K562 (cell line): ENCODE results near the gene PSAP. TPM values are rescaled to one million over a fixed set of nuclear protein-coding genes. Genes with fewer than 3 reads are reported as not detected.
A peak's percentile ranks its signal among the peaks of the same experiment; 100 is the strongest.

ENCODE experiments used
- ATAC-seq: fragments of 200-7000 bp; cut with Tn5 transposase; 3 replicates; pipeline ENCODE4 v1.9.1; 2020; ENCODE audit warnings: moderate library complexity
- BruUV-seq: library from RNA; stranded (reverse); fragments of 400-500 nt; replicated peaks from 2 replicates; lab custom pipeline; 2021; lab: Mats Ljungman, UMichigan
- CTCF ChIA-PET: fragments of 300-600 bp; formaldehyde crosslinking; extraction: SDS; loops from one replicate; lab custom pipeline; 2021; ENCODE audit warnings: low intra/inter-chr PET ratio; lab: Yijun Ruan, JAX
- POLR2A ChIA-PET: fragments of 300-600, 350-650 bp; sonication (Branson Sonifier 250); formaldehyde crosslinking; extraction: SDS; loops from one replicate; lab custom pipeline; 2021; ENCODE audit warnings: antibody characterized with exemption, inconsistent platforms; lab: Yijun Ruan, JAX
- DNase-seq, 4 experiments: peaks; one replicate each; pipeline versions ENCODE4 v3.0.0 to v3.0.0-alpha.2; 2011 to 2018; ENCODE audit warnings: low spot score in 3 of 4, mixed read lengths in 3 of 4; ENCODE audit errors: extremely low read depth in 1 of 4
- FAIRE-seq: peaks from 2 replicates; lab custom pipeline; 2011; peaks lifted over from hg19 to GRCh38; lab: Jason Lieb, UNC
- H2AFZ ChIP-seq: 2 replicates; pipeline ENCODE4 v1.6.0; 2011; ENCODE audit warnings: low read depth, low read length, control low read depth, inconsistent platforms
- H3K27ac ChIP-seq: fragments of 200-600 bp; 3 replicates; pipeline ENCODE4 v1.8.0; 2011; ENCODE audit warnings: low read depth, mild to moderate bottlenecking, control low read depth, inconsistent platforms, low read length, moderate library complexity, mixed read lengths; ENCODE audit errors: extremely low read depth
- H3K27me3 ChIP-seq, 2 experiments: fragments of 300-600 bp in 1 of 2; 2 replicates in 1 of 2; 3 replicates in 1 of 2; pipeline versions ENCODE4 v1.6.0 to v1.8.0; 2011; ENCODE audit warnings: inconsistent platforms in 2 of 2, low read length in 2 of 2, mild to moderate bottlenecking in 1 of 2, mixed read lengths in 1 of 2, moderate library complexity in 1 of 2; ENCODE audit not compliant: control insufficient read depth in 2 of 2, insufficient read depth in 2 of 2
- H3K36me3 ChIP-seq: fragments of 300-600 bp; 3 replicates; pipeline ENCODE4 v1.8.0; 2011; ENCODE audit warnings: mild to moderate bottlenecking, low read length, inconsistent platforms; ENCODE audit not compliant: control insufficient read depth, insufficient read depth
- H3K4me1 ChIP-seq, 2 experiments: fragments of 200-600 bp in 1 of 2; replicated peaks in 1 of 2; 2 replicates in 1 of 2; 3 replicates in 1 of 2; pipeline versions ENCODE4 v1.5.1 to v1.8.0; 2011; ENCODE audit warnings: inconsistent platforms in 2 of 2, low read length in 2 of 2, mild to moderate bottlenecking in 1 of 2, mixed read lengths in 1 of 2, moderate library complexity in 1 of 2; ENCODE audit not compliant: control insufficient read depth in 2 of 2, insufficient read depth in 2 of 2
- H3K4me2 ChIP-seq: 2 replicates; pipeline ENCODE4 v1.6.1; 2011; ENCODE audit warnings: low read length, control low read depth, inconsistent platforms, mixed read lengths; ENCODE audit not compliant: insufficient read depth
- H3K4me3 ChIP-seq: fragments of 200-600 bp; sonication (generic), shearing (Covaris generic); 2 replicates; pipeline ENCODE4 v1.5.1; 2016; ENCODE audit warnings: control low read depth, inconsistent platforms
- H3K79me2 ChIP-seq: fragments of 200-600 bp; 3 replicates; pipeline ENCODE4 v1.8.0; 2011; ENCODE audit warnings: low read length, inconsistent platforms; ENCODE audit not compliant: control insufficient read depth, insufficient read depth
- H3K9ac ChIP-seq, 2 experiments: 2 replicates each; pipeline versions ENCODE4 v1.6.0 to v1.6.1; 2011; ENCODE audit warnings: low read depth in 2 of 2, low read length in 2 of 2, control low read depth in 1 of 2, inconsistent platforms in 1 of 2, mild to moderate bottlenecking in 1 of 2, mixed read lengths in 1 of 2; ENCODE audit not compliant: insufficient read depth in 1 of 2
- H3K9me1 ChIP-seq: one replicate; pipeline ENCODE4 v1.6.0; 2011; ENCODE audit warnings: inconsistent platforms, mild to moderate bottlenecking, low read length, moderate library complexity; ENCODE audit not compliant: control insufficient read depth, insufficient read depth
- H3K9me3 ChIP-seq: replicated peaks from 2 replicates; pipeline ENCODE4 v1.5.1; 2011; ENCODE audit warnings: low read depth, low read length, inconsistent platforms; ENCODE audit not compliant: control insufficient read depth, insufficient read depth
- H4K20me1 ChIP-seq: replicated peaks from 2 replicates; pipeline ENCODE4 v1.6.1; 2011; ENCODE audit warnings: low read length, inconsistent platforms, mixed read lengths; ENCODE audit not compliant: control insufficient read depth, insufficient read depth
- EP400 ChIP-seq: fragments of 450-650 bp; IDR thresholded peaks from 2 replicates; pipeline ENCODE4 v1.6.1; 2017; ENCODE audit warnings: antibody characterized with exemption, mild to moderate bottlenecking, moderate library complexity
- TCF7L2 ChIP-seq: fragments of 150-350 bp; IDR thresholded peaks from 2 replicates; pipeline ENCODE4 v1.6.1; 2016; ENCODE audit warnings: low read depth, mild to moderate bottlenecking, low read length, moderate library complexity
- WGBS: fragments of 100-300 bp; shearing (Covaris generic); methylation state at CpG from one replicate; pipeline ENCODE4 v1.1.6; 2016; ENCODE audit warnings: low coverage, mixed read lengths; ENCODE audit not compliant: insufficient coverage; ENCODE audit errors: missing lambda C conversion rate; 5-methylcytosine and 5-hydroxymethylcytosine counted together
- in situ Hi-C: fragments of 300-500 bp; cut with MboI; formaldehyde crosslinking; loops from 4 replicates; pipeline ENCODE4 v1.15.0; 2018; ENCODE audit warnings: inconsistent platforms, mixed read lengths
- intact Hi-C: fragments of 100-400 bp; cut with micrococcal nuclease; formaldehyde crosslinking; loops from 2 replicates; pipeline ENCODE4 v1.14.2; 2022
- polyA plus RNA-seq, 8 experiments: library from polyadenylated mRNA; depleted of rRNA in 4 of 8; stranded (reverse) in 5 of 8; unstranded in 3 of 8; fragments of >200 nt; fragmentation: Nextera tagmentation in 2 of 8; fragmentation: Illumina TruSeq in 1 of 8; extraction: Ambion mirVana in 2 of 8; extraction: Trizol in 1 of 8; gene quantifications; 2 replicates each; pipeline versions ENCODE4 v1.2.1 to v1.2.3, GENCODE V29; 2011 to 2014; ENCODE audit warnings: inconsistent platforms in 1 of 8, missing spikeins in 1 of 8
- total RNA-seq, 7 experiments: library from RNA; depleted of rRNA in 6 of 7; stranded (reverse); fragments of >200 nt in 6 of 7; fragmentation: Illumina TruSeq in 2 of 7; extraction: Trizol in 2 of 7; gene quantifications; 2 replicates each; pipeline versions ENCODE4 v1.2.1 to v1.2.3, GENCODE V29; 2011 to 2021; ENCODE audit warnings: low replicate concordance in 1 of 7
- TF ChIP-seq, protein P1 (sequence below): fragments of 250-450 bp; sonication (Bioruptor Pico); IDR thresholded peaks from 2 replicates; pipeline ENCODE4 v1.8.0; 2022; ENCODE audit warnings: moderate library complexity, mild to moderate bottlenecking, inconsistent platforms
- TF ChIP-seq, protein P2 (sequence below): sonication (generic); formaldehyde crosslinking; IDR thresholded peaks from 2 replicates; pipeline ENCODE4 v1.8.0; 2022; ENCODE audit warnings: missing genetic modification reagents, mild to moderate bottlenecking, moderate library complexity, borderline replicate concordance

PSAP gene
- total and polyA plus RNA-seq, 9 of the 15 experiments (the other 6 are each of a cell fraction or from before 2014, with no cell fraction given), result 245 to 700 (median 429) TPM

DNA sequence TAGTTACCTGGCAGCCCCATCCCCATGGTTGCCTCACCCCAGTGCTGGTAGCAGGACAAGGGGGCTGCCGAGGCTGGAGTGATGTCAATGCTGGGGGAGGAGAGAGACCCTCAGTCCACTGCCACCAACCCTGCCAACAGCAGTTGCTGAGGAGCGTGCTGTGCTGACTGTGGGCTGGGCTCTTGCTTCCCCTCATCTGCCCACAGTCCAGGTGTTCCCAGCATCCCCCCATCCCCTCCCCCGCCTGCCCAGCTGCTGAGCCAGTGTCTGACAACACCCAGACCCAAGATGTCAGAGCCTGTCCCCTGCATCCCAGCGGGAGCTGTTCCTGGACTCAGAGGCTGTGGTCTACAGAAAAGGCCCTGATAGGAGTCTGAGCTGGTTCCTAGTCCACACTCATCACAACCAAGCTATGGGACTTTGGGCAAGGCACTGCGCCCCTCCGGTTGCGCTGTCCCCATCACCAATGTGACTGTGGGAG lies 14.6 kb upstream of the PSAP start:
- FAIRE-seq (no peak), ATAC-seq (no peak), DNase-seq (no peak)
- ChIA-PET POLR2A (interaction anchor here (1.3 kb wide), 1 partner anchor 15 kb away, joined by 9 read pairs; the partner anchor contains the start of gene PSAP), CTCF (no interaction called here)
- TF ChIP-seq, protein P1, sequence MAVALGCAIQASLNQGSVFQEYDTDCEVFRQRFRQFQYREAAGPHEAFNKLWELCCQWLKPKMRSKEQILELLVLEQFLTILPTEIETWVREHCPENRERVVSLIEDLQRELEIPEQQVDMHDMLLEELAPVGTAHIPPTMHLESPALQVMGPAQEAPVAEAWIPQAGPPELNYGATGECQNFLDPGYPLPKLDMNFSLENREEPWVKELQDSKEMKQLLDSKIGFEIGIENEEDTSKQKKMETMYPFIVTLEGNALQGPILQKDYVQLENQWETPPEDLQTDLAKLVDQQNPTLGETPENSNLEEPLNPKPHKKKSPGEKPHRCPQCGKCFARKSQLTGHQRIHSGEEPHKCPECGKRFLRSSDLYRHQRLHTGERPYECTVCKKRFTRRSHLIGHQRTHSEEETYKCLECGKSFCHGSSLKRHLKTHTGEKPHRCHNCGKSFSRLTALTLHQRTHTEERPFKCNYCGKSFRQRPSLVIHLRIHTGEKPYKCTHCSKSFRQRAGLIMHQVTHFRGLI (CRISPR knock-in tag), result no peak
- TF ChIP-seq, protein P2, sequence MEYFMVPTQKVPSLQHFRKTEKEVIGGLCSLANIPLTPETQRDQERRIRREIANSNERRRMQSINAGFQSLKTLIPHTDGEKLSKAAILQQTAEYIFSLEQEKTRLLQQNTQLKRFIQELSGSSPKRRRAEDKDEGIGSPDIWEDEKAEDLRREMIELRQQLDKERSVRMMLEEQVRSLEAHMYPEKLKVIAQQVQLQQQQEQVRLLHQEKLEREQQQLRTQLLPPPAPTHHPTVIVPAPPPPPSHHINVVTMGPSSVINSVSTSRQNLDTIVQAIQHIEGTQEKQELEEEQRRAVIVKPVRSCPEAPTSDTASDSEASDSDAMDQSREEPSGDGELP, result 0 out of 2 replicates have a peak, but pooled peaks have one; percentile 26
- no peak for TF ChIP-seq TCF7L2
- TF ChIP-seq EP400, result no peak
- H3K9me1 ChIP-seq, result no peaks in the 10 kb centered on the region
- H3K9me3 ChIP-seq, result no peaks in the 10 kb centered on the region
- H3K4me1 ChIP-seq, result peaks cover 29 to 35% of the 10 kb centered on the region in 2 experiments
- H3K27ac ChIP-seq, result no peak overlapping the region
- intact Hi-C loops (no loop called here), in situ Hi-C loops (no loop called here)
- BruUV-seq, result no TSS peak
- no peaks in the 10 kb centered on the region for H4K20me1 ChIP-seq
- H3K4me3 ChIP-seq, result no peak overlapping the region
- H3K79me2 ChIP-seq, result no peaks in the 10 kb centered on the region
- no peaks in the 10 kb centered on the region for H3K27me3 ChIP-seq
- no peak overlapping the region for H3K4me2 ChIP-seq
- 61% methylated on average over 7 of the region's 7 CpGs for WGBS
- no peaks in the 10 kb centered on the region for H3K36me3 ChIP-seq
- peak overlapping the region in 1 of 2 experiments; percentile 63; a peak in 1 of 4 replicates for H3K9ac ChIP-seq
- no peak overlapping the region for H2AFZ ChIP-seq
